GM18907 (cell line): ENCODE results near the gene ASB1.

Experiments
- ATAC-seq: cut with Tn5 transposase; IDR thresholded peaks from one replicate; pipeline ENCODE4 v1.9.1; 2021; ENCODE audit warnings: mild to moderate bottlenecking, moderate library complexity; ENCODE audit not compliant: unreplicated experiment

The ASB1 gene

DNA sequence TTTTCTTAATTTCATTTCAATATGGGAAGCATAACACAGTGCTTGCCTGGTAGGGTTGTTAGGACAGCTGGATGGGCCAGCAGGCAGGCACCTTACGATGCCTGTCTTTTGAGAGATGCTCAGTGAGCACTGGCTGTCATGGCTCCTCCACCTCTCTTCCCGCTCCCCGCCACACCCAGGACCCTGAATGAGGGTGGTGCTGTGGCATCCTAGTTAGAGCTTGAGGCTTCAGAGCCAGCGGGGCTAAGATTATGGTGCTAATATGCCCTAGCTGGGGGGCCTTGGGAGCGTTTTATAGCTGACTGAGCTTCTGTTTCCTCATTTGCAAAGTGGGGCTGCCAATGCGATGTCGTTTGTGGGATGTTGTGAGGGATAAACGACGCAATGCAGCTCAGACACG lies 37.7 kb downstream of the ASB1 start:
- ATAC-seq, result no peak

DNA sequence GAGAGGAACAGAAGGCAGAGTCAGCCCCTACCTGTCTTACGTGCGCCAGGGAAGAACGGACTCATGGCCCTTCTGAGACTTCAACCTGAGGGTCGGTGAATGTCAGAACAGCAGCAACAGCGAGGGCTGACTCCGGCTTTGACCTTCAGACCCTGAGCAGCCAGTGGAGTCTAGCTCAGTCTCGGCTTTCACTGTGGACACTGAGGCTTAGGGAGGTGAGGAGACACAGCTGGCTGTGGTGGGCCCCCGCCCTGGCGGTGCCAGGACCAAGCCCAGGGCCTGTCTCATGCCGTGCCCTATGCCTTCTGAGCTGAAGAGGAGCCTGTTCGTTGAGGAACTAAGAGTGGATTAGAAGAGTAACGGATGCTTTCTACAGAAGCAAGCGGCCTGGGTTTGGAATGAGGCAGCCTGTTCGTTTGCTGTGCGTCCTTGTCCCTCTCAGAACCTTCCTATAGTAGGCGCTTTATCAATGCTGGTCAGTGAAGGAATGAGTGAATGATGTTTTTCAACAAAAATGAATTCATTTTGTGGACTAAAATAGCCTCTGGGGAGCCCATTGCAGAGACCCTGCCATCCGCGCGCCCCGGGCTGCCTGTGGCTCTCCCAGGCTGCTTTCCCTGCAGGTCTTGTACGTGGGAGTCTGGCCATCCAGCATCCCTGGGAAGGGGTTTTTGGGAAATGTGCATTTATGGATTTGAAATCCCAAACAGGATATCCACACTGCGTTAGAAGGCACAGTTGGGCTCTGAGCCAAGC lies 38.9 kb downstream of the ASB1 start:
- no peak for ATAC-seq

DNA sequence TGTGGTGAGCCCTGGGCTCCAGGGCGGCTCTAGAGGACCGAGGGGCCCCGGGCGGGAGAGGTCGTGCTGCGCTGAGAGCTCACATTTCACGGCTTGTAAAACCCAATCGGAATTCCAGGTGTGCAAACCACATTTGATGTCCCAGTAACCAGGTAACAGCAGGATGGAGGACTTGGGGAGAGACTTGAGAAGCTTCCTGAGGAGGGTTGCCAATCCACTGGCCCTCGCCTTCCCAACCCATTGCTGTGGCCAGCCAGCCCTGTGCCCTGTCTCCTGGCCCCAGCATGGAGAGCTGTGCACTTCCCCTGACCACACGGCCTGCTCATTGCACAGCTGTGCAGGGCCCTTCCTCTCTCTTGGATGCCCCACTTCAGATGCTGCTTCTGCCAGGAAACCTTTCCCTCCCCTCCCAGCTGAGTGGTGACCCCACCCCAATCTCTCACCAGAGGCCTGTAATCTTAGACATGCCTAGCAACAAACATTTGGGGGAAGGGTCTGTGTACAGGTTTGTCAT lies 39.6 kb downstream of the ASB1 start:
- ATAC-seq, result no peak

DNA sequence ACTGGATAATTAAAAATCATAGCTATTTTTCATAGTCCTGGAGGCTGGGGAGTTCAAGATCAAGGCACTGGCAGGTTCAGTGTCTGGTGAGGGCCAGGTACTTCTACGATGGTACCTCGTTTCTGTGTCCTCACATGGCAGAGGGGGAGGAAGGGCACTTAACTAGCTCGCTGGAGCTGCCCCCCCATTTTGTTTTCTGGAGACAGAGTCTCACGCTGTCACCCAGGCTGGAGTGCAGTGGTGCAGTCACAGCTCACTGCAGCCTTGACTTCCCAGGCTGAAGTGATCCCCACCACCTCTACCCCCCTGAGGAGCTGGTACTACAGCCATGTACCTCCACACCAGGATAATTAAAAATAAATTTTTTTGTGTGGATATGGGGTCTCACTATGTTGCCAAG lies 40.3 kb downstream of the ASB1 start:
- no peak for ATAC-seq

DNA sequence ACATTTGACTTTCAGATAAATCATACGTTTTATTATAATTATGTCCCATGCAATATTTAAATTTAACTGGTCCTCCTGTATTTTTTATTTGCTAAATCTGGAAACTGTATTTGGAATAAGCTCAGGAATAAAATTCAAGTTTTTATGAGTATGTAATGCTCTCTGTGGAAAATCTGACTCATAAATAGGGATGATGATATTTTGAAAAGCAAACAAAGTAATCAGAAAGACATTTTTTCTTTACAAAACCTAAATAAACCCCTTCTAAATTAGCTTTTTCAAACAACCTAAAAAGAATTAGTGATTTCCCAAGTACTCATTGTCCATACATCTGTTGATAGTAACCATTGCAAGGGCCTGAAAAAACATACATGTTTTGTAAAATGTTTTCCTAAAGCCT lies 41.1 kb downstream of the ASB1 start:
- no peak for ATAC-seq

DNA sequence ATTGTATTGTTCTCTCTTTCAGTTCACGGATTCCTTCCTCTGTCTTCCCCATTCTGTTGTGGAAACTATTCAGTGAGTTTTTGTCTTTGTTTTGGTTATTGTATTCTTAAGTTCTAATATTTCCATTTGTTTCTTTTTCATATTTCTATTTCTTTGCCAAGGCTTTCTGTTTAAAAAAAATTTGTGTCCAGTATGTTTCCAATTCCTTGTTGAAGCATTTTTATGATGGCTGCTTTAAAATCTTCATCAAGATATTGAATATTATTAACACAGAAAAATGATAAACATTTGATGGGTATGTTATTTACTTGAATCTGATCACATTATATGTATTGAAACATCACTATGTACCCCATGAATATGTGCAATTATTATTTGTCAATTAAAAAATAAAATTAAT lies 42.4 kb downstream of the ASB1 start:
- ATAC-seq, result no peak

DNA sequence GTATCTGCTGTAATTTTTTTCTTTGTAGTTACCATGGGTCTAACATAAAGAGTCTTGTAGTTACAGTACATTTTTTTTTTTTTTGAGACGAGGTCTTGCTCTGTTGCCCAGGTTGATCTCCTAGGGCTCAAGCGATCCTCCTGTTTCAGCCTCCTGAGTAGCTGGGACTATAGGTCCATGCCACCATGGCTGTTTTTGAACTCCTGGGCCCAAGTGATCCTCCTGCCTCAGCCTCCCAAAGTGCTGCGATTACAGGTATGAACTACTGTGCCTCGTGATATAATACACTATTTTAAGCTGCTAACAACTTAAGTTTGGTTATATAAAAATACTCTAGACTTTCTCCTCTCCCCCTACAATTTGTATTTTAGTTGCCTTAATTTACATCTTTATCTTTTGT lies 46.3 kb downstream of the ASB1 start:
- ATAC-seq, result no peak

DNA sequence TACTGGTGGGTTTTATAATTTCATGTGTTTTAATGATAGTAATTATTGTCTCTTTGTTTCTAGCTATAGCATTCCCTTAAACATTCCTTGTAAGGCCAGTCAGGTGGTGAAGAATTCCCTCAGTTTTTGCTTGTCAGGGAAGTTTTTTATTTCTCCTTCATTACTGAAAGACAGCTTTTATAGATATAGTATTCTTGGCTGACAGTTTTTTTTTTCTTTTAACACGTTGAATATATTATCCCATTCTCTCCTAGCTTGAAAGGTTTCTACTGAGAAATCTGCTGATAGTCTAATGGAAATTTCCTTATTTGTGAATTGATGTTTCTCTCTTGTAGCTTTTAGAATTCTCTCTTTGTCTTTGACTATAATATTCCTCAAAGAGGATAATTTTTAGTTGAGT lies 46.8 kb downstream of the ASB1 start:
- ATAC-seq, result no peak

DNA sequence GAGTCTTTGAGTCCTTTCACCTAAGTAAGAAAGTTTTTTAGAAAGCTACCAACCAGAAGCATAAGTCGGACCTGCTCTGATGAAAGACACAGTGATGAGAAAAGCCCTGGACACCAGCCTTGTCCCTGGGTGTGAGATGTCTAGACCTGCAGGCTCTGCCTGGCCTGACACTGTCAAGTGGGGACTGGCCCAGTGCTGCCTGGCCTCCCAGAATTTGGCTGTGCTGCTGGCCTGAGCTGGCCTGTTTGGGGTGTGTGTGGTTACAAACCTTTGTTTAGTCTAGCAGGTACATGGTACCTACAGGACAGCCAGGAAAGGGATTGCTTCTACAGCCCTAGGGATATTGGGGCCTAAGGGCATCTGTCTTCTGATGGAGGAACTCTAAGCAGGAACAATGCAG lies 48.3 kb downstream of the ASB1 start:
- ATAC-seq, result no peak

DNA sequence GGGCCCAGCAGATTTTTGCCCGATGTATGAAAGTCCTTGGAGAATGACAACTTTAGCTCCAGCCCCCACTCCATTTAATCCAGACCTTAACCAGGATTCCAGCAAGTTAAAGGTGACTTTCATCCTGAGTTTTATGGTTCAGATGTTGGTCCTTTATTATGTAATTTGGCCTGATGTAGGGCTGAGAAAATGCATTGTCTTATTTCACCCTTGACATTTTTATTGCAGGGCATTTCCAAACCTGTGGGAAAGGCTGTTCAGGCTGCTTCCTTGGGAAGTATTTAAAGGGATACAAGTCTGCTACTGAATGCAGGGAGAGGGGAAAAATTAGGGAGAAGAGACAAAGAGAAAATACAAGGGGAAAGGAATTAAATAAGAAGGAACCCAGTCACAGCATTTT lies 48.8 kb downstream of the ASB1 start:
- no peak for ATAC-seq

DNA sequence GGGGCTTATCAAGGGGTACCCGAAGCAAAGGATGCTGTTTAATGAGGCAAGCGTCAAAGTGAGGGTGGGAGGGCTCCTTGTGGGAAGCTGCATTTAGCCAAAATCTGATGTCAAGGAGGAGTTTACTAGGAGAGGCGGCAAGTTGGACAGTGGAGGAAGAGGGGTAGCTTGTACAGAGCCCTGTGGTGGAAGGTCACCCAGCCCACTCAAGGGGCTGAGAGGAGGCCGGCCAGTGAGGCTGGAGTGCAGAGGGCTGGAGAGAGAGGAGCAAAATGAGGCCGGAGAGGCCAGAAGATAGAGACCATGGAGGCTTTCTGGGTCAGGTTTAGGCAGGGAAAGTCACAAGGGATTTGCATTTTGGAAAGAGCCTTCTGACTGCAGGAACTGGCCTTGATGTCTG lies 49.5 kb downstream of the ASB1 start:
- ATAC-seq, result no peak

DNA sequence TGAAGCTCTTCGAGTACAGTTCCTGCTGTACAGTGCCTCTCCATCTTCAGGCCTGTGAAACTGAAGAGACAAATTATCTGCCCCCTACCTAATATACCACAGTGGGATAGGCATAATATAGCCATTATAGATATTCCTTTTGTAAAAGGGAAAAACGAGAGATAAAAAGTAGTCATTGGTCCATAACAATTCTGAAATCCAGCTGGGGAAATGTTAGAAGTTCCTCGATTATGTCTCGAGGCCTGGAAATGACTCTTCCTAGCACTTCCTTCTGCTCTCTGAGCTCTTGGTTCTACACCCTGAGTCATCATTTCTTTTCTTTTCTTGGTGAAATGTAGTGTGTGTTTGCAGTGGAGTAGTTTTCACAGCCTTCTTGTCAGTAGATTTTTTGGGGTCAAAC lies 51.5 kb downstream of the ASB1 start:
- ATAC-seq, result no peak

DNA sequence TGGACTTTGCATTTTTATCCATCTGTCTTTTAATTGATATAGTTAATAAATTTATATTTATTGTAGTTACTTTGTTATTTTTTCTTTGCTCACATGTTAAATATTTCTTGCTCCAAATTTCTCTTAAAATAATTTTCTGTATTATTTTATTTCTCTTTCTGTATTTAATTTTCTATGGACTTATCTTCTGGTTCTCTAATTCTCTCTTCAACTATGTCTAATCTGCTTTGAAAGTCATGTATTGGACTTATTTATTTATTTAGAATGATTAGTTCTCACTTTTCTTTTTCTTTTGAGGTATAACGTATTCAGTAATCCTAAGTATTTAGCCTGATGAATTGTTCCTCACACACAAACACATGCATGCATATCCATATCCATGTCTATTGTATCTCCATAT lies 53.1 kb downstream of the ASB1 start:
- ATAC-seq, result no peak

DNA sequence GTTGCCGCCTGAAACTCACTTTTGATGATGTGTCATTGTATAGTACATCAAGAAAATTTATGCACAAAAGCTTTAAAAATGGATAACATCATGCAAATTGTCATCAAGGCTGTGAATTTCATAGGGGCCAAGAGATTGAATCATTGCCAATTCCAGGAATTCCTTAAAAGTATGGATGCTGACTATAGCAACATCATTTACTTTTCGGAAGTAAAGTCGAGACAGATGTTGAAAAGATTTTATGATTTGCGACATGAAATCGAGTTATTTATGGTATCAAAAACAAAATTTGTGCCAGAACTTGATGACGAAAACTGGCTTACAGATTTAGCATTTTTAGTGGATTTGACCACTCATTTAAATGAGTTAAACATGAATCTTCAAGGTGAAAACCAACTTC lies 56.3 kb downstream of the ASB1 start:
- no peak for ATAC-seq

DNA sequence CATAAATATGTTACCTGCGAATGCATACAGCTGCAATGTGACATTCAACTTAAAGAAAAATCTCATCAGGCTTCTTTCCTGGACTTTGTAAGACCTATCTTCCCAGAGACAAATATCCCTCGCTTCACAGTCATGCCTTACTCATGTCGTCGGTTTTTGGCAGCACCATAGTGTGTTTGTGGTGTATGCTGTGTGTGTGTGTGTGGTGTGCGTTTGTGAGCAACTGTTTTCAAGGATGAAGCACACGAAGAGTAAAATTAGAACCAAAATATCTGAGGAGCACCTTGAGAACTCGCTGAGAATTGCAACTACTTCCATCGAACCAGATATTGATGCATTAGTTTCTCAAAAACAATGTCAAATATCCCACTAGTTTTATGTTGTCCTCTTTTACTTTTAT lies 56.9 kb downstream of the ASB1 start:
- ATAC-seq, result no peak

DNA sequence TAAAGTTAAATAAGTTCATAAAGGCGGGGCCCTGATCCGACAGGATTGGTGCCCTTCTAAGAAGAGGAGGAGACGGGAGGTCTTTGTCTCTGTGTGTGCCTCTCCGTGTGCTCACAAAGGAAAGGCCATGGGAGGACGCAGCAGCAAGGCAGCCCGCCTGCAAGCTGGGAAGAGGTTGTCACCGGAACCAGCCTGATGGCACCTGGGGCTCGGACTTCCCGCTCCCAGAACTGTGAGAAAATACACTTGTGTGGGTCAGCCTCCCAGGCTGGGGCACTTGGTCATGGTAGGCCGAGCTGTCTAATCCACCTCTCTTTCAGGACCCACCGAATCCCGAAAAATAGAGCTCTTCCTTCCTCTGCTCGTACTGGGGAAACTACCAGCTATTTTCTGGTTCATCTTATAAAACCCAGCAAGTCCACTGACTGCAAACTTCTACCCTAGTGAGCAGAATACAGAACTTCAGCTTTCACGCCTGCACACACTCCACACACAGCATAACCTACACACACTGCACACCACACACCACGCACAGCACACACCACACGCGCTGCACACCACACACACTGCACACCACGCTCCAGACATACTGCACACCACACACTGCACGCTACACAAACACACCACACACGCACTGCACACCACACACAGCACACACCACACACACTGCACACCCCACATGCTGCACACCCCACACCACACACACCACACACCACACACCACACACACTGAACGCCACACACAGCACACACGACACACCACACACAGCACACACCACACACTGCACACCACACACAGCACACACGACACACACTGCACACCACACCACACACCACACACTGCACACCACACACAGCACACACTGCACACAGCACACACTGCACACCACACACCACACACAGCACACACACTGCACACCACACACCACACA lies 58.1 kb downstream of the ASB1 start:
- no peak for ATAC-seq

DNA sequence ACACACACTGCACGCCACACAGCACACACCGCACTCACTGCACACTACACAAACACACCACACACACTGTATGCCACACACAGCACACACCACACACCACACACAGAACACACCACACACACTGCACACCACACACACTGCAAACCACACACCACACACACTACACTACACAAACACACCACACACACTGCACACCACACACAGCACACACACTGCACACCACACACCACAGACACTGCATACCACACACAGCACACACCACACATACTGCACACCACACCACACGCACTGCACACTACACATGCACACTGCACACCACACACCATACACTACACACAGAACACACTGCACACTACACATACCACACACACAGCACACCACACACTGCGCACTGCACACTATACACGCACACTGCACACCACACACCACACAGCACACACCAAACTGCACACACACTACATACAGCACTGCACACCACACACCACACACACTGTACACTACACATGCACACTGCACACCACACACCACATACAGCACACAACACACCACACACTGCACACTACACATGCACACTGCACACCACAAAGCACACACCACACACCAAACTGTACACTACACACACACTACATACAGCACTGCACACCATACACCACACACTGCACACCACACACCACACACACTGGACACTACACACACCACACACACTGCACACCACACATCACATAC lies 59.6 kb downstream of the ASB1 start:
- ATAC-seq, result no peak

DNA sequence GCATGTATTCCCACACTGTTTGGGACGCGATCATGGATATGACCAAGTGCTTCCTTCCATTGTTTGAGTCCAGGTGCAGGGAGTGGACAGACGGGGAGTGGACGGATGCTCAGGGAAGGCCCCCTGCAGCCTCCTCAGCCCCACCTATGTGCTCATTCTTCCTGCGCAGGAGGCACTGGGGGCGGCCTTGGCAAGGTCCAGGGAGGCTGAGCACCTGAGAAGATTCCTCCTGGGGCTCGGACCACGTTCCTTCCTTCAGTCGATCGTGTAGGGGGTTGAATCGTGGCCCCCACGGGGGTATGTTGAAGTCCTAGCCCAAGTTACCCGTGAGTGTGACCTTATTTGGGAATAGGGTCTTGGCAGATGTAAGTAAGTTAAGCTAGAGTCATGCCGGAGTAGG lies 60.4 kb downstream of the ASB1 start:
- no peak for ATAC-seq

DNA sequence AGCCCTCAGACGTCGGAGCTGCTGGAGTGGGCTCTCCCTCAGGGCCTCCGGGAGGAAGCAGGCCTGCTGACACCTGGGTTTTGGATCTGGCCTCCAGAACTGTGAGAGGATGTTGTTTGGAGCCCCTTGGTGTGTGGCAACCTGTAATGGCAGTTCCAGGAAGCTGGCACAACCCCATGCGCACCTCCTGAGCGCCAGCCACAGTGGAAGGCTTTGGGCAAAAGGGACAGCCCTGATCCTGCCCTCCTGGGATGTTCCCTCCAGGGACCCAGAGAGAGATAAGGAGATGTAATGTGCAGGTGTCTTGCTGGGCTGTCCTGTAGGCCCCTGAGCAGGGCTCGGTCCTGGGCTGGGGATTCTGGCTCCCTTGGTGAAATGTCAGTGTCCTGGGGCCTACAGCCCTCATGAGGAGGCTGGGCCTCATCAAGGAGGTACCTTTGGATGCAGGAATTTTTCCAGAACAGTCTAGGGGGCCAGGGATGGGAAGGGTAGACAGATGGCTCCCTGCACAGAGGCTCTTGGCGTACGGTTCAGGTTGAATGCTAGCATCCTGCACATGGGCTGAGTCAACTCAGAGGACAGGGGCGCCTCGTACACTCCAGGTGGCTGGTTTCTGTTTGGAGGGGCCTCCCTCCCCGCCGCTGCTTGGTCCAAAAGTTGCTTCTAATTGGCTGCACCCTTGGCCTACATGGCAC lies 61.1 kb downstream of the ASB1 start:
- no peak for ATAC-seq

DNA sequence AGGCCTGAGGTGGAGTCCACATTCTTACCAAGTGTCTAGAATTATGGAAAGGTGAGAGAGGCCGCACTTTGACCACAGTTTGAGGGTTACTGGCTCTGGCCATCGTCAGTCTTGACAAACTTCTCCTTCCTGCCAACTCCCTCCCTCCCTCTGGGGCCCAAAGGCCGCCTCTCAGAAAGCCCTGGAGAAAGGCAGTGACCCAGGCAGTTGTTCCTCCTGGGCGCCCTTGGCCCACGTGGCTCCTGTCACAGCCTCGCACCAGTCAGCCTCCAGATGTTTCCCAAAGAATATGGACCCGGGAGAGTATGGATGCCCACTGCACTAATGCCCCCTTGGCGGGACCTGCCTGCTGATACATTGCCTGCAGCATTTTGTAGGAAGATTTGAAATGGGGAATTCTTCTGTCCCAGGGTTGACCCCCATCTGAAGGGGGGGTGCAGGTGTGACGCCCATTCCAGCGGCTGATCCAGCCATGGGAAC lies 61.7 kb downstream of the ASB1 start:
- no peak for ATAC-seq

DNA sequence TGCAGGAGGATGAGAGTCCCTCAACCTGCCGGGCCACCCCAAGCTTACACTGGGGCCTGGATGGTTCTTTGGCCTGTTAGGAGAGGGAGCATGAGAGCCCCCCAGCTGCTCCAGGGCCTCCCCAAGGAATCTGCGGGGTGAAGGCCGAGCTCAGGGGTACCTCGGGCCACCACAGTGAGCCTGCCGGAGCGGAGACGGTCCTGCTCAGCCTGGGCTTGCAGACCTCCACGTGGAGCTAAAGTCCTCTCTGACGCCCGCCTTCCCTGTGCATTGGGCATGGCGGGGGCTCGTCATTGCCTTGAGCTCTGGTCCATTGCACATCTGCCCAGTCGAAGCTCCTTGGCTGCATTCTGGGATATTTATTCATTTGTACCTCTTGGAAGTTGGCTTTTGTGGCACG lies 62.7 kb downstream of the ASB1 start:
- ATAC-seq, result no peak
